Erythroblast (primary cell): Measurements from ENCODE around the gene FTSJ1.

Experiments used
- GATA1 ChIP-seq: IDR thresholded peaks from 2 replicates; pipeline ENCODE4 v1.6.1; 2011; ENCODE audit warnings: low read depth, mild to moderate bottlenecking, control low read depth, low read length, moderate library complexity
- POLR2A ChIP-seq: IDR thresholded peaks from 2 replicates; pipeline ENCODE4 v1.6.1; 2011; ENCODE audit warnings: mild to moderate bottlenecking, low read length

- no peak for TF ChIP-seq POLR2A
- no peak for TF ChIP-seq GATA1
These were observed 33.6 kb downstream of the FTSJ1 start for GRCh38 chrX:48509619-48510018.
